ENCODE data around the gene UBALD2. TPM values are rescaled to one million over a fixed set of nuclear protein-coding genes. Genes with fewer than 3 reads are reported as not detected.

UBALD2 gene
- total and polyA plus RNA-seq, 2 of the 13 experiments (the other 11 are each of a cell fraction or from before 2014, with no cell fraction given) = 3.3 to 89.7 TPM

- in situ Hi-C loops (cut with HindIII; ENCODE audit: extremely low pct_ligation_motif_present, low pct_unique_long_range_greater_than_20kb) = no loop called here
- no peak for FAIRE-seq
- Histone ChIP-seq H3K9me3 (ENCODE audit: low read length) (no peaks in the 10 kb centered on the region), H3K79me2 (ENCODE audit: insufficient read depth, low read length) (no peaks in the 10 kb centered on the region), H3K36me3 (replicated peaks in 1 of 2; ENCODE audit: control insufficient read depth in 1 of 2, insufficient read depth in 2 of 2, low read length in 2 of 2) (no peaks in the 10 kb centered on the region), H3K4me3 (replicated peaks in 1 of 3; ENCODE audit: insufficient read depth in 1 of 3, low read depth in 2 of 3, low read length in 3 of 3) (no peak overlapping the region), H3K4me2 (ENCODE audit: low read depth, low read length) (no peak overlapping the region), H3K27me3 (ENCODE audit: control insufficient read depth in 1 of 2, insufficient read depth in 2 of 2, low read length in 2 of 2) (peaks cover 8 to 24% of the 10 kb centered on the region in 2 experiments; a peak in 4 of 5 replicates), H2AFZ (ENCODE audit: low read length) (no peak overlapping the region), H4K20me1 (ENCODE audit: insufficient read depth, low read length) (no peaks in the 10 kb centered on the region), H3K4me1 (ENCODE audit: insufficient read depth, low read length) (peaks cover 38% of the 10 kb centered on the region), H3K27ac (ENCODE audit: extremely low read length, insufficient read depth, low read length) (no peak overlapping the region), H3K9ac (ENCODE audit: insufficient read depth, low read depth, low read length) (no peak overlapping the region)
- ChIA-PET POLR2A (no interaction called here), CTCF (ENCODE audit: low intra/inter-chr PET ratio, low total read pairs) (no interaction called here)
- intact Hi-C loops (cut with micrococcal nuclease; ENCODE audit: unreplicated experiment) = no loop called here
- DNase-seq (ENCODE audit: low spot score) = no peak
- ATAC-seq = no peak
- TF ChIP-seq CBX5 (CRISPR knock-in tag; IDR thresholded peaks at IDR 0.05; ENCODE audit: borderline replicate concordance) (no peak), KMT2B (CRISPR knock-in tag; IDR thresholded peaks at IDR 0.05) (no peak), TEAD3 (CRISPR knock-in tag; optimal IDR thresholded peaks at IDR 0.05; ENCODE audit: borderline replicate concordance) (no peak), ZNF207 (IDR thresholded peaks at IDR 0.05; ENCODE audit: borderline replicate concordance) (no peak), HMG20A (CRISPR knock-in tag; IDR thresholded peaks at IDR 0.05; ENCODE audit: borderline replicate concordance) (no peak), AGO1 (IDR thresholded peaks at IDR 0.05; ENCODE audit: low read depth, low read length, poor library complexity, severe bottlenecking) (no peak), ZNF44 (CRISPR knock-in tag; IDR thresholded peaks at IDR 0.05) (no peak), ZNF20 (CRISPR knock-in tag; IDR thresholded peaks at IDR 0.05) (no peak), ZNF552 (CRISPR knock-in tag; IDR thresholded peaks at IDR 0.05; ENCODE audit: borderline replicate concordance) (no peak), MAZ (IDR thresholded peaks at IDR 0.05; ENCODE audit: borderline replicate concordance, low read depth, low read length) (no peak), MAZ (CRISPR knock-in tag; IDR thresholded peaks at IDR 0.05; ENCODE audit: low read depth) (no peak), NRL (CRISPR knock-in tag; IDR thresholded peaks at IDR 0.05; ENCODE audit: borderline replicate concordance) (no peak)
- BruUV-seq (replicated peaks) = no TSS peak
Observed at GRCh38 chr17:76236603-76237002, 28.5 kb upstream of the UBALD2 start.

All from HepG2 (cell line).